DLD1 (cell line): Measurements from ENCODE around the gene FBXO3.

ENCODE experiments used
- in situ Hi-C: cut with HindIII; loops from 2 replicates; pipeline ENCODE4 v1.10.0; 2017; ENCODE audit warnings: low sequenced_read_pairs

FBXO3 gene

GRCh38 chr11:33703788-33704187 is 70.5 kb downstream of the FBXO3 start:
- in situ Hi-C loops, result no loop called here

GRCh38 chr11:33703234-33703633 is 71.1 kb downstream of the FBXO3 start:
- in situ Hi-C loops, result no loop called here

- in situ Hi-C loops, result no loop called here
These were observed 72.8 kb downstream of the FBXO3 start for GRCh38 chr11:33701302-33702230.

- in situ Hi-C loops, result no loop called here
These were observed 73.6 kb downstream of the FBXO3 start, which contains the start of gene C11orf91 for GRCh38 chr11:33700502-33701271. C11orf91 (minus strand) TSS chr11:33700826; CDS start chr11:33700740, 86 bp downstream.

GRCh38 chr11:33700063-33700501 is 74.2 kb downstream of the FBXO3 start:
- in situ Hi-C loops, result no loop called here

- in situ Hi-C loops, result no loop called here
These were observed 74.7 kb downstream of the FBXO3 start for GRCh38 chr11:33699515-33700062.

- in situ Hi-C loops, result no loop called here
These were observed 75.4 kb downstream of the FBXO3 start for GRCh38 chr11:33698921-33699320.

- in situ Hi-C loops, result no loop called here
These were observed 76.3 kb downstream of the FBXO3 start for GRCh38 chr11:33697997-33698396.

- in situ Hi-C loops, result no loop called here
These were observed 77.2 kb downstream of the FBXO3 start for GRCh38 chr11:33696931-33697638.

- in situ Hi-C loops, result no loop called here
These were observed 77.9 kb downstream of the FBXO3 start for GRCh38 chr11:33696411-33696810.

GRCh38 chr11:33695051-33695566 is 79.2 kb downstream of the FBXO3 start:
- in situ Hi-C loops, result no loop called here

GRCh38 chr11:33694346-33695050 is 79.8 kb downstream of the FBXO3 start:
- in situ Hi-C loops, result loop anchor here (5.0 kb wide), 1 partner anchor 327 kb away; no protein-coding TSS in a partner anchor

- in situ Hi-C loops, result loop anchor here (5.0 kb wide), 1 partner anchor 325 kb away; no protein-coding TSS in a partner anchor
These were observed 81.8 kb downstream of the FBXO3 start for GRCh38 chr11:33692541-33692940.

GRCh38 chr11:33692013-33692504 is 82.3 kb downstream of the FBXO3 start:
- in situ Hi-C loops, result loop anchor here (5.0 kb wide), 1 partner anchor 325 kb away; no protein-coding TSS in a partner anchor

- in situ Hi-C loops, result loop anchor here (5.0 kb wide), 1 partner anchor 324 kb away; no protein-coding TSS in a partner anchor
These were observed 83.1 kb downstream of the FBXO3 start for GRCh38 chr11:33691066-33691864.
